CD4-positive, alpha-beta memory T cell (primary cell): ENCODE data around the gene ATRNL1. TPM values are rescaled to one million over a fixed set of nuclear protein-coding genes. Genes with fewer than 3 reads are reported as not detected.
"Not testable (repeated sequence)": the region's sequence is repeated elsewhere in the genome, so short reads cannot be mapped to it uniquely, and the experiment has no call there.

Experiments used
- CTCF ChIA-PET: fragments of 350-600 bp; sonication (Branson Sonifier 250); formaldehyde crosslinking; loops from one replicate; lab custom pipeline; 2021; ENCODE audit warnings: inconsistent platforms; ENCODE audit not compliant: partially characterized antibody; lab: Charles Lee
- POLR2A ChIA-PET: fragments of 350-600 bp; sonication (Branson Sonifier 250); formaldehyde crosslinking; loops from one replicate; lab custom pipeline; 2021; ENCODE audit not compliant: partially characterized antibody; lab: Charles Lee
- DNase-seq, 5 donors: peaks; one replicate each; pipeline versions ENCODE4 v3.0.0 to v3.0.0-alpha.2; 2020 to 2022; ENCODE audit warnings: mixed read lengths in 1 of 5
- H3K27ac ChIP-seq: one replicate; pipeline ENCODE4 v1.7.0; 2013; ENCODE audit warnings: low read depth, low read length
- H3K27me3 ChIP-seq: 2 replicates; pipeline ENCODE4 v1.7.0; 2013; ENCODE audit warnings: mild to moderate bottlenecking, low read length, moderate library complexity; ENCODE audit not compliant: insufficient read depth
- H3K36me3 ChIP-seq: 2 replicates; pipeline ENCODE4 v1.7.0; 2013; ENCODE audit warnings: mild to moderate bottlenecking, low read length, moderate library complexity; ENCODE audit not compliant: insufficient read depth
- H3K4me1 ChIP-seq: 2 replicates; pipeline ENCODE4 v1.7.0; 2013; ENCODE audit warnings: mild to moderate bottlenecking, low read length, moderate library complexity; ENCODE audit not compliant: insufficient read depth
- H3K4me3 ChIP-seq, 2 donors: one replicate each; pipeline ENCODE4 v1.7.0; 2013; ENCODE audit warnings: low read length in 2 of 2, mild to moderate bottlenecking in 1 of 2
- H3K9me3 ChIP-seq, 2 donors: one replicate each; pipeline ENCODE4 v1.7.0; 2013; ENCODE audit warnings: low read length in 2 of 2, control low read depth in 1 of 2; ENCODE audit not compliant: control insufficient read depth in 1 of 2
- H3K27ac Mint-ChIP-seq, 7 donors: one replicate each; pipeline ENCODE4 v1.8.0; 2020 to 2021; ENCODE audit warnings: mixed read lengths in 7 of 7, mild to moderate bottlenecking in 6 of 7, inconsistent platforms in 3 of 7, moderate library complexity in 3 of 7
- H3K27me3 Mint-ChIP-seq, 2 donors: one replicate each; pipeline ENCODE4 v1.8.0; 2020 to 2021; ENCODE audit warnings: mixed read lengths in 2 of 2
- H3K36me3 Mint-ChIP-seq, 2 donors: one replicate each; pipeline ENCODE4 v1.8.0; 2020 to 2021; ENCODE audit warnings: mixed read lengths in 2 of 2, inconsistent platforms in 1 of 2, mild to moderate bottlenecking in 1 of 2
- H3K4me1 Mint-ChIP-seq, 4 donors: one replicate each; pipeline ENCODE4 v1.8.0; 2020 to 2021; ENCODE audit warnings: mixed read lengths in 4 of 4, mild to moderate bottlenecking in 1 of 4
- H3K4me3 Mint-ChIP-seq, 8 donors: one replicate each; pipeline ENCODE4 v1.8.0; 2020 to 2021; ENCODE audit warnings: mixed read lengths in 8 of 8, mild to moderate bottlenecking in 7 of 8, moderate library complexity in 6 of 8, inconsistent platforms in 3 of 8
- H3K9me3 Mint-ChIP-seq, 8 donors: one replicate each; pipeline ENCODE4 v1.8.0; 2020 to 2021; ENCODE audit warnings: mixed read lengths in 8 of 8, mild to moderate bottlenecking in 5 of 8, inconsistent platforms in 3 of 8, moderate library complexity in 1 of 8
- intact Hi-C: fragments of 100-400 bp; cut with micrococcal nuclease; formaldehyde crosslinking; loops from one replicate; pipeline ENCODE4 v1.15.1; 2023
- polyA plus RNA-seq, 2 donors: library from polyadenylated mRNA; unstranded; fragments of 300-500 nt; fragmentation: Illumina TruSeq; gene quantifications; one replicate each; pipeline ENCODE4 v1.2.3, GENCODE V29; 2021
- total RNA-seq, 2 experiments: library from RNA; stranded (reverse); gene quantifications; one replicate each; pipeline ENCODE4 v1.2.3, GENCODE V29; 2021

The ATRNL1 gene
- total and polyA plus RNA-seq, 4 experiments from 2014 or later = 0.23 to 0.50 TPM; not detected in 2

GRCh38 chr10:115456812-115457211, 363.6 kb downstream of the ATRNL1 start:
- DNase-seq = no peak
- H3K4me3 Mint-ChIP-seq = no peak overlapping the region
- H3K4me1 Mint-ChIP-seq = no peaks in the 10 kb centered on the region
- CTCF ChIA-PET = no interaction called here
- Histone ChIP-seq H3K4me3 (no peak overlapping the region), H3K27ac (no peak overlapping the region), H3K4me1 (no peaks in the 10 kb centered on the region), H3K27me3 (no peaks in the 10 kb centered on the region), H3K36me3 (no peaks in the 10 kb centered on the region), H3K9me3 (no peaks in the 10 kb centered on the region)
- intact Hi-C loops = no loop called here
- no peak overlapping the region for H3K27ac Mint-ChIP-seq
- no peaks in the 10 kb centered on the region for H3K36me3 Mint-ChIP-seq
- peaks cover 3 to 17% (median 9%) of the 10 kb centered on the region in 8 donors for H3K9me3 Mint-ChIP-seq
- POLR2A ChIA-PET = no interaction called here
- no peaks in the 10 kb centered on the region for H3K27me3 Mint-ChIP-seq

DNA sequence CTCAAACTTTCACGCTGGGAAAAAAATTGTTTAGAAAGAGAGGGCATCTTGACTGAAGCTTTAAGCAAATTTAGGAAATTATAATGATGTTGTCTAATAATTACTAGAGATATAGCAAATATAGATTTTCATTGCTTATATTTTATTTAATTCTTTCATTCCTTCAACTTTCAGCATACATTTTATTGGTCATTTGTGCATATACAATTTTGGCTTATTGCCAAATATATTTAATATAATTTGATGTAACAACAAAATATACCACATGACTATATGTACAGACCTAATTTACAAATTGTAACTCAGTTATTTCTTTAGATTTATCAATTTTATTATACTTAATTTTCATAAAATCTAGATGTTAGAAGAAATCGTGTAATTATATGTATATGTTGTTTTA, 390.1 kb downstream of the ATRNL1 start:
- ChIA-PET CTCF (no interaction called here), POLR2A (no interaction called here)
- Histone ChIP-seq H3K36me3 (no peaks in the 10 kb centered on the region), H3K27ac (no peak overlapping the region), H3K4me1 (no peaks in the 10 kb centered on the region), H3K4me3 (no peak overlapping the region), H3K27me3 (no peaks in the 10 kb centered on the region), H3K9me3 (no peaks in the 10 kb centered on the region)
- H3K4me1 Mint-ChIP-seq = no peaks in the 10 kb centered on the region
- H3K27ac Mint-ChIP-seq = no peak overlapping the region
- H3K27me3 Mint-ChIP-seq = no peaks in the 10 kb centered on the region
- H3K4me3 Mint-ChIP-seq = no peak overlapping the region
- intact Hi-C loops = no loop called here
- no peaks in the 10 kb centered on the region for H3K36me3 Mint-ChIP-seq
- H3K9me3 Mint-ChIP-seq = peaks cover 0 to 7% (median 4%) of the 10 kb centered on the region in 8 donors
- no peak for DNase-seq

DNA sequence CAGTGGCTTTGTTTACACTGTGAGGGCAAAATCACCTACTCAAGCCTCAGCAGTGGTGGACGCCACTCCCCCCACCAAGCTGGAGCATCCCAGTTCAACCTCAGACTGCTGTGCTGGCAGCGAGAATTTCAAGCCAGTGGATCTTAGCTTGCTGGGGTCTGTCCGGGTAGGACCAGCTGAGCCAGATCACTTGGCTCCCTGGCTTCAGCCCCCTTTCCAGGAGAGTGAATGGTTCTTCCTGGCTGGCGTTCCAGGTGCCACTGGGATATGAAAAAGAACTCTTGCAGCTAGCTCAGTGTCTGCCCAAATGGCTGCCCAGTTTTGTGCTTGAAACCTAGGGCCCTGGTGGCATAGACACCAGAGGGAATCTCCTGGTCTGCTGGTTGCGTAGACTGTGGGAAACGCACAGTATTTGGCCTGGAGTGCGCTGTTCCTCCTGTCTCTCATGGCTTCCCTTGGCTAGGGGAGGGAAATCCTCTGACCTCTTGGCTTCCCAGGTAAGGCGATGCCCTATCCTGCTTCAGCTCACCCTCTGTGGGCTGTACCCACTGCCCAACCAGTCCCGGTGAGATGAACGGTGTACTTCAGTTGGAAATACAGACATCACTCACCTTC, 398.5 kb downstream of the ATRNL1 start:
- no peaks in the 10 kb centered on the region for H3K4me1 ChIP-seq
- H3K4me1 Mint-ChIP-seq = no peaks in the 10 kb centered on the region
- no peak overlapping the region for H3K4me3 Mint-ChIP-seq
- no peak overlapping the region for H3K27ac ChIP-seq
- no peaks in the 10 kb centered on the region for H3K36me3 Mint-ChIP-seq
- H3K4me3 ChIP-seq = no peak overlapping the region
- H3K27ac Mint-ChIP-seq = no peak overlapping the region
- H3K27me3 ChIP-seq = no peaks in the 10 kb centered on the region
- H3K27me3 Mint-ChIP-seq = no peaks in the 10 kb centered on the region
- H3K9me3 ChIP-seq = no peaks in the 10 kb centered on the region
- peaks cover 3 to 39% (median 10%) of the 10 kb centered on the region in 8 donors for H3K9me3 Mint-ChIP-seq
- H3K36me3 ChIP-seq = no peaks in the 10 kb centered on the region
- no peak for DNase-seq
- CTCF ChIA-PET = no interaction called here
- intact Hi-C loops = no loop called here
- POLR2A ChIA-PET = no interaction called here

- intact Hi-C loops = no loop called here
- Mint-ChIP-seq H3K27ac (no peak overlapping the region), H3K36me3 (no peaks in the 10 kb centered on the region), H3K9me3 (peaks cover 0 to 23% (median 8%) of the 10 kb centered on the region in 8 donors), H3K27me3 (no peaks in the 10 kb centered on the region), H3K4me1 (no peaks in the 10 kb centered on the region), H3K4me3 (no peak overlapping the region)
- ChIA-PET CTCF (no interaction called here), POLR2A (no interaction called here)
- Histone ChIP-seq H3K4me1 (no peaks in the 10 kb centered on the region), H3K9me3 (no peaks in the 10 kb centered on the region), H3K4me3 (no peak overlapping the region), H3K27me3 (no peaks in the 10 kb centered on the region), H3K27ac (no peak overlapping the region), H3K36me3 (no peaks in the 10 kb centered on the region)
- no peak for DNase-seq
These were observed 410.4 kb downstream of the ATRNL1 start for GRCh38 chr10:115503546-115503945.

DNA sequence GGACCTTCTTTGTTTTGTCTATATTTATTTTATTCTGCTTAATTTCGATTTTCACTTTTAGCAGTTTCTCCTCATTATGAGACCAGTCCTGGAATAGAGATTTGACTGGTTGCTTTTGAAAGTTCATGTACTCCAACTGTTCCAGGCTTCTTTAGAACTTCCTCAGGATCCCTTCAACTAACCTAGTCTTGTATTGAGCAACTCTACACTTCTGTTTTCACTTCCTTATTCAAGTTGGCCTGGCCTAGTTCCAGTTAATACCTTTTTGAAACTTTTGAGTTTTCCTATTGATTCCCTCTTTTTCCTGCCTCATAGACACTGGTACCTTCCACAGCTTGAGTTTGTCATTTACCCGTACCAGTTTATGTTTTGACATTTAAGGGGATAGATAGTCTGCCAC, 421.7 kb downstream of the ATRNL1 start:
- Histone ChIP-seq H3K4me3 (no peak overlapping the region), H3K9me3 (no peaks in the 10 kb centered on the region), H3K4me1 (no peaks in the 10 kb centered on the region), H3K27me3 (no peaks in the 10 kb centered on the region), H3K36me3 (no peaks in the 10 kb centered on the region), H3K27ac (no peak overlapping the region)
- no peak overlapping the region for H3K4me3 Mint-ChIP-seq
- intact Hi-C loops = no loop called here
- POLR2A ChIA-PET = no interaction called here
- H3K4me1 Mint-ChIP-seq = no peaks in the 10 kb centered on the region
- no peaks in the 10 kb centered on the region for H3K27me3 Mint-ChIP-seq
- no peak for DNase-seq
- H3K27ac Mint-ChIP-seq = no peak overlapping the region
- peaks cover 0 to 15% (median 4%) of the 10 kb centered on the region in 8 donors for H3K9me3 Mint-ChIP-seq
- CTCF ChIA-PET = no interaction called here
- no peaks in the 10 kb centered on the region for H3K36me3 Mint-ChIP-seq

DNA sequence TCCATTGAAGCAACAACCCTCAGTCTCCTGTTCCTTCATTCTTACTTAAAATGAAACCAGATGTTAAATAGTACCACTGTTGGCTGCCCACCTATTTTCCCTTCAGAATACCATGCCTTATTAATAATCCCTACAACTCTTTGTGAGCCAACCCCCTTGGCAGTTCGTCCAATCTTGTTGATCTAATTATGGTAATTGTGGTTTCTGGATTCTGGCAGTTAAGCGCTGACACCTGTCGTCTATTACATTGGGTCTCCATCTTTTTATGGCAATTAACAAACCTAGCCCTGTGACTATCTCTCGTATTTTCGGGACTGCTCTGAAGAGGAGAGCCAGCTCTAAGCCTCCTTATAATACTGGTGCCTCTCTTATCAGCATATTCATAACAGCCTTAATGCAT, 432.0 kb downstream of the ATRNL1 start:
- CTCF ChIA-PET = no interaction called here
- H3K4me3 Mint-ChIP-seq = no peak overlapping the region

DNA sequence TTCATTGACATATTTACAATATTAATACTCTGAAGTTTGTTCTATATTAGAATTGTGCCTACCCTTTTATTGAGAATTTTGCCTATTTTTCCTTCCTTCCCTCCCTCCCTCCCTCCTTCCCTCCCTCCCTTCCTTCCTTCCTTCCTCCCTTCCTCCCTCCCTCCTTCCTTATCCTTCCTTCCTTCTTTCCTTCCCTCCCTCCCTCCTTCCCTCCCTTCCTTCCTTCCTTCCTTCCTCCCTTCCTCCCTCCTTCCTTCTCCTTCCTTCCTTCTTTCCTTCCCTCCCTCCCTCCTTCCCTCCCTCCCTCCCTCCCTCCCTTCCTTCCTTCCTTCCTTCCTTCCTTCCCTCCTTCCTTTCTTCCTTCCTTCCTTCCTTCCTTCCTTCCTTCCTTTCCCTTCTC, 434.5 kb downstream of the ATRNL1 start:
- peaks cover 2 to 29% (median 11%) of the 10 kb centered on the region in 8 donors for H3K9me3 Mint-ChIP-seq
- H3K27me3 Mint-ChIP-seq, H3K27ac ChIP-seq, H3K4me3 ChIP-seq, H3K36me3 ChIP-seq, intact Hi-C loops, H3K27me3 ChIP-seq, H3K36me3 Mint-ChIP-seq, CTCF ChIA-PET, H3K4me1 Mint-ChIP-seq, DNase-seq, H3K27ac Mint-ChIP-seq, POLR2A ChIA-PET, H3K4me1 ChIP-seq, H3K9me3 ChIP-seq, H3K4me3 Mint-ChIP-seq: not testable (repeated sequence)

More for the DNA sequence above, 432.0 kb downstream of the ATRNL1 start:
- H3K9me3 Mint-ChIP-seq = peaks cover 2 to 37% (median 15%) of the 10 kb centered on the region in 8 donors
- no peak overlapping the region for H3K4me3 ChIP-seq
- no peaks in the 10 kb centered on the region for H3K4me1 Mint-ChIP-seq
- H3K36me3 Mint-ChIP-seq = no peaks in the 10 kb centered on the region
- no peaks in the 10 kb centered on the region for H3K27me3 Mint-ChIP-seq
- POLR2A ChIA-PET = no interaction called here
- intact Hi-C loops = no loop called here
- DNase-seq = no peak
- H3K27ac ChIP-seq = no peak overlapping the region
- H3K27ac Mint-ChIP-seq = no peak overlapping the region
- H3K9me3 ChIP-seq = no peaks in the 10 kb centered on the region
- H3K4me1 ChIP-seq = no peaks in the 10 kb centered on the region
- no peaks in the 10 kb centered on the region for H3K36me3 ChIP-seq
- no peaks in the 10 kb centered on the region for H3K27me3 ChIP-seq

DNA sequence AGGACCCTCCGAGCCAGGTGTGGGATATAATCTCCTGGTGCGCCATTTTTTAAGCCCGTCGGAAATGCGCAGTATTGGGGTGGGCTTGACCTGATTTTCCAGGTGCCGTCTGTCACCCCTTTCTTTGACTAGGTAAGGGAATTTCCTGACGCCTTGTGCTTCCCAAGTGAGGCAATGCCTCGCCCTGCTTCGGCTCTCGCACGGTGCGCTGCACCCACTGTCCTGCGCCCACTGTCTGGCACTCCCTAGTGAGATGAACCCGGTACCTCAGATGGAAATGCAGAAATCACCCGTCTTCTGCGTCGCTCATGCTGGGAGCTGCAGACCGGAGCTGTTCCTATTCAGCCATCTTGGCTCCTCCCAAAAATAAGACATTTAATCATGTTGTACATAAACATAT, 443.2 kb downstream of the ATRNL1 start:
- H3K36me3 ChIP-seq, DNase-seq, H3K27me3 Mint-ChIP-seq, H3K36me3 Mint-ChIP-seq, H3K4me1 ChIP-seq, H3K27me3 ChIP-seq, H3K9me3 ChIP-seq, CTCF ChIA-PET, H3K27ac ChIP-seq, H3K27ac Mint-ChIP-seq, POLR2A ChIA-PET, H3K4me3 ChIP-seq, H3K4me1 Mint-ChIP-seq, H3K4me3 Mint-ChIP-seq, intact Hi-C loops: not testable (repeated sequence)
- H3K9me3 Mint-ChIP-seq = peaks cover 0 to 16% (median 7%) of the 10 kb centered on the region in 8 donors
